GM19324 (cell line): ENCODE measurements around the gene PIK3CD.

ENCODE experiments used
- ATAC-seq: cut with Tn5 transposase; IDR thresholded peaks from one replicate; pipeline ENCODE4 v1.9.1; 2021; ENCODE audit warnings: mild to moderate bottlenecking, moderate library complexity; ENCODE audit not compliant: unreplicated experiment, low FRiP score

The PIK3CD gene

GRCh38 chr1:9715536-9716226 is 64.2 kb downstream of the PIK3CD start:
- no peak for ATAC-seq

- no peak for ATAC-seq
These were observed 65.1 kb downstream of the PIK3CD start for GRCh38 chr1:9716404-9717192.

- ATAC-seq, result no peak
These were observed 65.9 kb downstream of the PIK3CD start for GRCh38 chr1:9717193-9718005.

GRCh38 chr1:9718006-9718680 is 66.6 kb downstream of the PIK3CD start:
- no peak for ATAC-seq

GRCh38 chr1:9719978-9720722 is 68.6 kb downstream of the PIK3CD start:
- ATAC-seq, result no peak

- no peak for ATAC-seq
These were observed 69.5 kb downstream of the PIK3CD start for GRCh38 chr1:9720785-9721605.

- no peak for ATAC-seq
These were observed 70.3 kb downstream of the PIK3CD start for GRCh38 chr1:9721606-9722377.

- ATAC-seq, result no peak
These were observed 70.8 kb downstream of the PIK3CD start for GRCh38 chr1:9722378-9722749.

- ATAC-seq, result no peak
These were observed 71.7 kb downstream of the PIK3CD start for GRCh38 chr1:9723068-9723805.

GRCh38 chr1:9723926-9724325 is 72.4 kb downstream of the PIK3CD start:
- no peak for ATAC-seq

- ATAC-seq, result no peak
These were observed 73.4 kb downstream of the PIK3CD start for GRCh38 chr1:9724706-9725476.

GRCh38 chr1:9726406-9726805 is 74.9 kb downstream of the PIK3CD start:
- ATAC-seq, result no peak

GRCh38 chr1:9726905-9727595 is 75.5 kb downstream of the PIK3CD start:
- no peak for ATAC-seq

GRCh38 chr1:9728451-9729295 is 77.1 kb downstream of the PIK3CD start:
- ATAC-seq, result no peak

- ATAC-seq, result no peak
These were observed 78.0 kb downstream of the PIK3CD start for GRCh38 chr1:9729523-9729922.
